HG03442 (cell line): ENCODE results near the gene PRR20G.
"Not testable (repeated sequence)": the region's sequence is repeated elsewhere in the genome, so short reads cannot be mapped to it uniquely, and the experiment has no call there.

Source experiments
- ATAC-seq: cut with Tn5 transposase; IDR thresholded peaks from one replicate; pipeline ENCODE4 v1.9.1; 2021; ENCODE audit warnings: mild to moderate bottlenecking, moderate library complexity; ENCODE audit not compliant: unreplicated experiment

Gene PRR20G

DNA sequence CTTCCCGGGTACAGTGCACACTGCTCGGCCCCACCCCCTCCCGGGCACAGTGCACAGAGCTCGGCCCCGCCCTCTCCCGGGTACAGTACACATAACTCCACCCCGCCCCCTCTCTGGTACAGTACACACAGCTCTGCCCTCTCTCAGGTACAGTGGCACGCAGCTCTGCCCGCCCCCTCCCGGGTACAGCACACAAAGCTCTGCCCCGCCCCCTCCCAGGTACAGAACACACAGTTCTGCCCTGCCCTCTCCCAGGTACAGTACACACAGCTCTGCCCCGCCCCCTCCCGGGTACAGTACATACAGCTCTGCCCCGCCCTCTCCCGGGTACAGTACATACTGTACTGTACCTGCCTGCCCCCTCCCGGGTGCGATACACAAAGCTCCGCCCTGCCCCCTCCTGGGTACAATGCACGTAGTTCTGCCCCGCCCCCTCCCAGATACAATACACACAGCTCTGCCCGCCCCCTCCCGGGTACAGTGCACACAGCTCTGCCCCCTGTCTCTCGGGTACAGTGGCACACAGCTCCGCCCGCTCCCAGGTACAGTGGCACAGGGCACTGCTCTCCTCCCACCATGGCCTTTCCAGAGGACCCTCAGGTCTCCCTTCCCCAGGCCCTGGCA lies 16.4 kb upstream of the PRR20G start:
- no peak for ATAC-seq

DNA sequence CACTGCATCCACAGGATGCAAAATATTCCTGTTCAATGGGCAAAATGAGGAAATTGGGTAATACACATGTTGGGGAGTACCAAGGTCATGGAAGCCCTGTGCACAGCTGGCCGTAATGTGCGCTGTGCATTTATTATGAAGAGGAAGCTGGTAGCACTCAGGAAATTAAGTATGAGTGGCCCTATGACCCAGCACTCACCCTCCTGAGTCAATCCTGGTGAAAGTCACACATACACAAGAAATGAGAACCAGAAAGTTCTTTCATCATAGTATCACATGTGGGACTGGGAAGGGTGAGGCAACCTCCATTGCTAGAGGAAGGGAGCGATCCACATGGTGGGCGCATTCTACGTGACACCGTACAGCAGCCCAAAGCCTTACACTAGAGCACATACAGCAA lies 11.4 kb upstream of the PRR20G start:
- no peak for ATAC-seq

DNA sequence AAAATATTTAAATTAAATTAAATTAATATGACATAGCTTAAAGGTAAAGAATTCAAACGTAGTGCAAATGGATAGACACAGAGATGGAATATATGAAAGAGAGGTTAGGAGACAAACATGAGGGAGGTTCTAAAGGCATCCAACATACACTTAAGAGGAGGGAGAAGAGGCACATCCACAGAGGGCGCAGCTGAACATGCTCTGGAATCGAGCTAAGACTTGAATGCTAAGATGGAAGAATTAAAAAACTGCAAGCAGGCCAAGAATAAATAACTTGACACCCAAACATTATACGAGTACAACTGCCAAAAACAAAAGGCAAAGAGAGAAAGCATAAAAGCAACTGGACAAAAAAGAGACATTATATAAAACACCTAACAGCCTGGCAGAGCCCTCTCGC lies 9.1 kb upstream of the PRR20G start:
- ATAC-seq = no peak

DNA sequence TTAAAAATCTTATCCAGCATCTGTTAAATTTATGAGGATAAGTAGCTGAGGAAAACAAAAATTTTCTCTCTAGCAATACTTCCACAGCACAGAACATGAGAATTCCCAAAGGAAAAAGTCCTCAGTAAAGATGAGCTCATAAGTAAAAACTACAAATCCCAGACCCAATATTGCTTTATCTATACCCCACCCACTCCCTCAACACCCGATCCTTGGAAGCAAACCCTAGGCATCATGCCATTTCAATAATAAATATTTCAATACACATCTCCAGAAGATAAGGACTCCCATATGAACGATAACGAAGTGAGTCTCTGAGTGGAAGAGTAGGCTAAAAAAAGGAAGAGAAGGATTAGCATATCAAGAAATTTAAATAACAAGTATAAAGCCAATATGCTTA lies 8.3 kb upstream of the PRR20G start:
- no peak for ATAC-seq

DNA sequence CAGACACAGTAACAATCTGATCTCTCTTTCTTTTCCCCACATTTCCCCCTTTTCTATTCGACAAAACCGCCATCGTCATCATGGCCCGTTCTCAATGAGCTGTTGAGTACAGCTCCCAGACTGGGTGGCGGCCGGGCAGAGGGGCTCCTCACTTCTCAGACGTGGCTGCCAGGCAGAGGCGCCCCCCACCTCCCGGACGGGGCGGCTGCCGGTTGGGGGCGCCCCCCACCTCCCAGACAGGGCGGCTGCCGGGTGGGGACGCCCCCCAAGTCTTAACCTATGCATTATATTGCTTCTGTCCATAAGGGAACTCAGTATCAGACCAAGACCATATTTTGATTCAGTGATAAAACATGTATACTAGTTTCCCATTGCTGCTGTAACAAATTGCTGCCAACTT lies 5.8 kb upstream of the PRR20G start:
- ATAC-seq = not testable (repeated sequence)

DNA sequence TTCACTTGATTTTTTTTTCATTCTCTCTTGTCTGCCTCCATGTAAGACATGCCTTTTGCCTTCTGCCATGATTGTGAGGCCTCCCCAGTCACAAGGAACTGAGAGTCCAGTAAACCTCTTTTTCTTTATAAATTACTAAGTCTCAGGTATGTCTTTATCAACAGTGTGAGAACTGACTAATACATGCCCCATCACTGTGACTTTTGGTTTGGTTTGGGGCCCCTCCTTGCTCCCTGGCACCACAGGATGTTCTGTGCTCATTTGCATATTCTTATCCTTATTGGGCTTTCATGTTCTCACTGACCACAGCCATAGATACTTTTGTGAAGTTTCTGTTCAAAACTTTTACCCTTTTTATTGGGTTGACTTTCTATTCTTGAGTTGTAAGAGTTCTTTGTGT lies 3.8 kb upstream of the PRR20G start:
- no peak for ATAC-seq

DNA sequence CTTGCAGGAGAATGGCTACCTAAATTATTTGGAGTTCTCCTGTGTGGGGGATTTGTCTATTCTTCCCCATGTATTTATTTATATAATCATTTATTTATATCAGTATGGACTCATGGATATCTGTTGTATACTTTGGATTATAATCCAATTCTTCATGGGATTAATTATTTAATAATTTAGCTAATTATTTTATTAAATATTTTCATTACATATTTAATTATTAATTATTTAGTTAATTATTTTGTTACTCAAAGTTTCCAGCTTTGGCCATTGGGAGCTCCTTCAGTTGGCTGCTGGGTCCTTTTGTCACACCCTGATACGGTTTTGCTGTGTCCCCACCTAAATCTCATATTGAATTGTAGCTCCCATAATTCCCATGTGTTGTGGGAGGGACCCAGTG lies 3.3 kb upstream of the PRR20G start:
- no peak for ATAC-seq

DNA sequence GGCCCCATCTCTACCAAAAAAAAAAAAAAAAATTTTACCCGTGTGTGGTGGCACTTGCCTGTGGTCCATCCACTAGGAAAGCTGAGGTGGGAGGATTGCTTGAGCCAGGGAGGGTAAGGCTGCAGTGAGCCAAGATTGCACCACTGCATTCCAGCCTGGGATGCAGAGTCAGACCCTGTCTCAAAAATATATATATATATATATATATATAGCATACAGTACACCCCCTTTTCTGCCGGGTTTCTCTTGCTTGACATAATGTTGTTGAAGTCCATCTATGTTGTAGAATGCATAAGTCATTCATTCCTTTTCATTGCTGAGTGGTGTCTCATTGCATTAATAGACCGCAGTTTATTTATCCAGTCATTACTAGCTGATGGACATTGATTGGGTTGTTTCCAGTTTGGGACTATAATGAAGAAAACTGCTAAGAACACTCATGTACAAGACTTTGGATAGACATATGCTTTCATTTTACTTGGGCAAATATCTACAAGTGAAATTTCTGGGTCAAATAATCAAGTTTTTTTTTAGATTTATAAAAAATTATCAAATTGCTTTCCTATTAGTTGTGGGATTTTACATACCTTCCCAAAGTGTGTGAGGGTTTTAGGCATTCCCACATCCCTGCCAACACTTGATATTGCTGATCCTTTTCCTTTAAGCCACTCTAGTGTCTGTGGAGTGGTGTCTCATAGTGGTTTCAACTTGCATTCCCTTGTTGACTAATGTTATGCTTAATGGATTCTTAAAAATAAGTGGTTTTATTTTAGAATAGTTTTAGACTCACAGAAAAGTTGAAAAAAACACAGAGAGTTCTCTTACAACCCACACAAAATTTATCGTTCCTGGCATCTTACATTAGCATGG lies 2.1 kb upstream of the PRR20G start:
- ATAC-seq = no peak

DNA sequence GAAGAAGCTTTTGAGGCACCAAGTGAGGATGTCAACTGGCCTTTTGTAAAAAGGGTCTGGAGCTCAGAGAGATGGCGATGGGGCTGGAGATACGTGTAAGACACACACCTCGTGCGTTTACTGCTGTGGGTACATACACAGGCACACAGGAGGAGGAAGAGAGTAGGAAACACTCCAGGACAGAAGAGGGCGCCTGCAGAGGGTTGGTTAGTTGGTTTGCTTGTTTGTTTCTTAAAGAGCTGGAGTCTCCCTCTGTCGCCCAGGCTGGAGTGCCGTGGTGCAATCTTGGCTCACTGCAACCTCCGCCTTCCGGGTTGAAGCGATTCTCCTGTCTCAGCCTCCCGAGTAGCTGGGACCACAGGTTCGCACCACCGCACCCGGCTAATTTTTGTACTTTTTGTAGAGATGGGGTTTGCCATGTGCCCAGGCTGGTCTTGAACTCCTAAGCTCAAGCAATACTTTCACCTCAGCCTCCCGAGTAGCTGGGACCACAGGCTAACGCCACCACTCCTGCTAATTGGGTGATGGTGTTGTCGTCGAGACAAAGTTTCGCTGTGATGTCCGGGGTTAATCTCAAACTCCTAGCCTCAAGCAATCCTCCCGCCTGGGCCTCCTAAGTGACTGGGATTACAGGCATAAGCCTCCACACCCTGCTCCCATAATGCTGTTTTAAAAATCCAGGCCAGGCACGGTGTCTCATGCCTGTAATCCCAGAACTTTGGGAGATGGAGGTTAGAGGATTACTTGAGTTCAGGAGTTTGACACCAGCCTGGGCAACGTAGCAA lies 1.3 kb upstream of the PRR20G start:
- ATAC-seq = no peak

DNA sequence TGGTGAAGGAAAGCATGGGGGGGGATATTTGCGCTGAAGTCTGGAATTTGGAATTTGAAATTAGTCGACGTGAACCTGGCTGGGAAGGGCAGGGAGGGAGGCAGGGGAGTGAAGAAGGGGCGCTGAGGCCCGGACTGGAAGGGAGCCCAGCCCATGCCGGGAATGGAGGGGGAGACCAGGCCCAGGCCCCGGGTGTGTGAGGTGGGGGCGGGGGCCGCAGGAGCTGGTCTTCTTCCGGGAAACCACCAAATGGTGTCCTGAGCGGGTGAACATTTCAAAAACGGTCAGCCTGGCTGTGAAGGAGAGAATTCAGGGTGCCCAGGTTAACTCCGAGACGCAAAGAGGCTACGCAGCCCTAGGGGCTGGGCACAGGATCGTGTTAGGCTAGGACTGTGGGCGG lies 497 bp upstream of the PRR20G start:
- no peak for ATAC-seq

DNA sequence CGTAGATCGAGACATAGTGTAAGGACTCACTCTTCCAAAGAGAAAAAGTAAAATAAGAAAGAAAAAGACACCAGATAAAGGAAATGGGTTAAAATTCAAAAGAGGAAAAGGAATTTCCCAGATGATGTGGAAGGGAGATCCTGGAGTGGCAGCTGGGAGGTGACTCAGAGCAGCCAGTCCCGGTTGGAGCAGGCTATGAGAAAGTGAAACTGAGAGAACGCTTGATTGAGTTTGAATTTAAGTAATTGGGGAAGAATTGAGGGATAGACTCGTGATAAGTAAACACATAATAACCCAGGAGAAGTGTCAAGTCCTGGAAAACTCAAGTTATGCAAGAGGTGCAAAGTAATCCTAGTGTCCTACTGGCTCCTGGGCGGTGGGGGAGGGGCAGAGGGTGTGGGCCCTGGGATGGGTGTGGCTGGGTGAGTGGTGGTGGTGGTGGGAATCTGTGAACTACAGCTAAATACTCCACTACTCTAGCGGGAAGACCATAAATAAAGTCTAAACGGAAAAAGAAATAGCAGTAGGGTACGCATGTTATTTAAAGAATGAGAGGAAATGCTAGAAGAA lies 1.2 kb downstream of the PRR20G start:
- ATAC-seq = no peak

DNA sequence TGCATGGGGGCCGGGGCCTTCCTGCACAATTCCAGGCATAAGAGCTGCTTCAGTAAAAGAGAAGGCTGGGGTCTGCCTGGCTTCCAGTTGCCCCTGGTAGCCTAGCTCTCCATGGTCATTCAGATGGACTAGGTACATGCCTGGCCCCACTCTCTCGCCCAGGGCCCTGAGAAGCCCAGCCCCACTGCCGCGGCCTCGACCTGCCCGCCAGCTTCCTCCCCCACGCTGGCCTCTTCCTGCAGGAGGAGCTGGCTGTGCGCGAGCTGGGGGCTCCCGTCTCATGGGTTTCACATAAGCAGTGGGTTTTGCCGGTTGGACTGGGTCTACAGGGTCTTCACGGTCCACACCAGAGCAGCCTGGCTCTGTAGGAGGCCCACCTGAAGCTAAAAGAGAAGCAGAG lies 3.6 kb downstream of the PRR20G start:
- ATAC-seq = no peak

DNA sequence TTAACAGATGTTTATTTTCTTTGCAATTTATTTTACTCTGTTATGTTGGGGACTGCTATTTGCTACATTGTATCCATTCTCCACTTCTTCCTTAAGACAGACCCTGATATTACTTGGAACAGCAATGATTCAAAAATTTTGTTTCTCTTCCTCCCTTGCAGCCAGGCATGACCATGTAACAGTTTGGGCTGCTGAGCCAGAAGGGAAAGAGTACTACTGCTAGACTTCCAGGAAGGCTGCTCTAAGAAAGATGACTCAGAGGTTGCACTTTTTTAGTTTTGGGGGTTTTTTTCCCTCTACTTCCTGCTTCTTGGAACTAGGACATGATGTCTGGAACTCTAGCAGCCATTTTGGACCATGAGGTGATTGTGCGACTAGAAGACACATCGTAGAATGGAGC lies 10.3 kb downstream of the PRR20G start:
- ATAC-seq = no peak

DNA sequence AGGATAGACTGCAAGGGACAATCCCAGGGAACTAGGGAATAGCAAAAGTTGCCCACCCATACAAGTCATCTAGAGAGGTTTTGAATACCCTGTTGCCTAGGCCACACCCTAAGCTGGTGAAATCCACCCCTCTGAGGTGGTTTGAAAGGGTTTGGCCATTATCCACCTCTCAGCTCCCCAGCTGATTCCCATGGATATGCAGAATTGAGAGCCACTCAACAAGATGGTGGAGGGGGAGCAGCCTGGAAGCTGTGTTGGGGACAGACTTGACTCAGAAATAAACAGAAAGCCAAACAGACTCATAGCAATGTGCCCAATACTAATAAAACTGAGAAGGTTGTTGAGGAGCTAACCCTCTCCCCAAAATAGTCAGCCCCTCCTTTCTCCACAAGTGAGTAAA lies 10.9 kb downstream of the PRR20G start:
- ATAC-seq = no peak

DNA sequence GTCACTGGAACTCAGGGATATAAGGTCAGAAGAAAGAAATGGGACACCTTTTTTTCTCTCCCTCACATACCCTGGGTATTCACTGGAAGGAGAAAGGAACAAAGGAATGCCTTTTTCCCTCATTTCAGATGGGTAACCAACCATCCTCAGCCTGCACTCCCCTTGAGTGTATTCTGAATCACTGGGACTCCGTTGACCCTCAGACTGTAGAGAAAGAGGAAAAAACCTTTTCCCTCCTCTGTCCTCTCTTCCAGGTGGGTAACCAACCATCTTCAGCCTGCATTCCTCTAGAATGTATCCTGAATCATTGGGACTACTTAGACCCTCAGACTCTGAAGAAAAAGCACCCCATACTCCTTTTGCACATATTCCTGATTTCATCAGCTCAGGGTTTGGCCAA lies 11.4 kb downstream of the PRR20G start:
- no peak for ATAC-seq

DNA sequence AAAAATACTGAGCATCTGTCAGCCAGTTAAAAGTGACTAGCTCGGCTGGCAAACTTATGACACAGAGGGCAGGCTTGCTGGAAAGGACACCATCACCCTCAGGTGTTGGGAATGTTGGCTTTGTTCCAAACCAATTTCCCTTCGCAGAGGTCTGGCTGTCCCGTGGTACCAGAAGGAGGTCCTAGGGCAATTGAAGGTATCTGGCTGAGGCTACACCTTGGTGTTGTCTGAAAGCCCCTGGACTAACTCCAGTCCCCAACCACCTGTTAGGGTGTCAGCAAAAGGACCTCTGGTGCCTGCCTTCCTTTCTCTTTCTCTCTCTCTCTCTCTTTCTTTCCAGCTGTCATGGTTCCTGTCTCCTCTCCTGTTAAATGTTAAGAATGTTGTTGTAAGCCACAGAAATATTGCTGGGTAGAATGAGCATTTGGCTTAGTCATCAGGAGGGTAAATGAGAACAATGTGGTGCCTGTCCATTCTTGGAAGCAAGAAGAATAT lies 12.5 kb downstream of the PRR20G start:
- ATAC-seq = no peak

DNA sequence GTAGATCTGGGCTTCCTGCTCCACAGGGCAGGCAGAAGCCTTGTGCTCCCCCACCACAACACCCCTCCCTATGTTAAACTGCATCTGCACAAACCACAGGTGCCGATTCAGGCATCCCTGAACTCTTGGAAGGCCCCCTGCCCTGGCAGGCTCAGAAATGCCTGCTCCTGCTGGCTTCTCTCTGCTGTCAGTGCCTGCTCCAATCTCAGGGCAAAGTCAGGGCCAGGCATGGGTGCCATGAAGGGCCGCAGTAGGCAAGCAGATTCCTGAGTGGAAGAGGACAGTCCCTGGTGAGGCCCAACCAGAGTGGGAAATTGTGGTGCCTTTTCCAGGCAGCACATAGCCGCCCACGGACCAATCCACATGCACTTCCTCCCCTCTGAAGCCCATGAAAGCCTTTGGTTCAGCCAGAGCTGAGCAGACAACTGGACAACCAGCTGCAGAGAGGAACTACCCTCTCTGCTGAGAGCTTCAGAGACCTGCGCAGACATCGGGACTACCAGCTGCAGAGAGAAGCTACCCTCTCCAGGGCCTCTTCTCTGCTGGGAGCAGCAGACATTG lies 13.6 kb downstream of the PRR20G start:
- no peak for ATAC-seq

DNA sequence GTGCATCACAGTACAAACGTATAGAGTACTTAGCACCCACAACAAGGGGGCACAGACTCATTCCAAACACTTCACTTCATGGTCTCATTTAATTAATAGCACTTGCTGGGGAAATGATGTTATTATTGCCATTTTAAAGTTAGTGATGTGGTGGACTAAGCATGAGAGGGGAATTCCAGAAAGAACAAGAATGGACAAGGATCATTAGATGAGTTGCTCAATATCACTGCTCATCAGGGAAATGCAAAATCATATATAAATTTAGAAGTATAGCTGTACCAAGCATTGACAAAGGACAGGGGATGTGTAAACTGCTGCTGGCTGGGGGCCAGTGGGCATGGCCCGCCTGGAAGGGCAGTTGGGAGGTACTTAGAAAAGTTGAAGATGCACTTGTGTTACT lies 14.6 kb downstream of the PRR20G start:
- no peak for ATAC-seq

DNA sequence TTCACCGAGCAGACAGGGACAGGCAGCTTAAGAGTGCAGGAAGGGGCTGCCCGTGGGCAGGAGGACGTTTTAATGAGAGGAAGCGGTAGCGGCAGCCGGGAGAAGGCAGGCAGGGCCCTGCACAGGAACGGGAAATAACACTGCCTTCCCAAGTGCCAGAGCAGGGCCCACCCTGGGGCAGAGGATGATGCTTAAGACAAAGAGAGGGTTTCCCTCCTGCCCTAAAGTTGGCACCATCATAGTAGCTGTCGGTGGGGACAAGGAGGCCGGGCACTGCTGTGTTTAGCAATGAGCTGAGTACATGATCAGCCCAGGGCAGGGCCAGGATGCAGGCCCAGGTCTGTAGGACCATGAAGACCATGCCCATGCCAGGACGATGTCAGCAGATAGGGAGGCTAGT lies 21.7 kb downstream of the PRR20G start:
- ATAC-seq = no peak

DNA sequence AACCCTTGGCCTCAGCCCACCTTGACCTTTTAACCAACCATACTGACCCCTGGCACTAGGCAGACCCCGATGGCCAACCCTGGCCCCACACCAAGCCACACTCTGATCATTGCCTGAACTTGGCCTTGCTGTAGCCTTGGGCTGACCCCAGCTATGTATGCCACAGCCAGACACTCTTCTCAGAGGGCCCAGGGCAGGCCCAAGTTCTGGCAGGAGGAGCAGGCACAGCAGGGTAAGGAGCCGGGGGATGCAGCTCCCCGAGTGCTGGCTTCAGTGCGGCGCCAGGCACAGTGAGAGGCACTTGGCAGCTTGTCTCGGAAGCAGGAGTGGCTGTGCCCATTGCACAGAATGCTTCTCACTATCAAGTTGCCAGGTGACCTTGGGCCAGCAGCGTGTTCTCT lies 22.3 kb downstream of the PRR20G start:
- no peak for ATAC-seq
